ENCODE data around the gene PHF19.
A peak's percentile ranks its signal among the peaks of the same experiment; 100 is the strongest.

The PHF19 gene

DNA sequence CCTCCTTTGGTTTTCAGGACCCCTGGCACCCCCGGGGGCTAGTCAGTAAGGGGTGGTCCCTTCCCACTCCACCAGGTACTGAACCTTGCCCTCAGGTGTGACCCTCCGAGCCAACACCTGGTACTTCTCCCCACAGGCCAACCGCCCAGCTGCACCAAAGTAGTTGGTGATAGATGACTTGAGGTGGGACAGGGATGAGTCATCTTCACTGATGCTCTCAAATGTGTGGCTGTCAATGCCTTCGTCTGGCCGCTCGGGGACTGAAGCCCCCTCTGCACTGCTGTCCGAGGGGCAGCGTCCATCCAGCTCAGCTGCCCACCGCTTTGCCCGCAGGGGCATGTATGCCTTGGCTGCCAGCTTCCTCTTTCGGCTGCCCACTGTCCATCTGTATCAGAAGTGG lies 19.1 kb downstream of the PHF19 start:
- no peak overlapping the region for H3K27ac ChIP-seq
- no peak overlapping the region for H3K4me3 ChIP-seq
- no peak for DNase-seq (ENCODE audit: low spot score)
- TF ChIP-seq CTCF (IDR thresholded peaks at IDR 0.05) = no peak

DNA sequence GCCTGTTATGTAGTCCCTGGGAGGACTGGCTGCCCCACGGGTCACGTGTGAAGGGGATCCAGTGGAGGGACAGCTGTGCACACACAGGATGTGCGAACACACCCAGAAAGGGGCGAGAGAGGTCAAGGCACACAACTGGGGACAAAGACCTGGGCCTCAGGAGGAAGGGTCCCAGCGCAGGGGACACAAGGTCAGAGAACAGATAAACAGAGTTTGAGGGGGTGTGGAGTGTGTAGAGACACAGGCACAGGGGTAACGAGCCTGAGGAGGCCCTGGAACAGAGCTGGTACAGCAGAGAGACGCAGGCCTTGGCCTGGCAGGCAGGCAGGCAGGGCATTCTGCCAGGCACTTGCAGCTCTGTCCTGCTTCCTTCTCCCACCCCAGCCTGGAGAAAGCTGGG lies 19.5 kb downstream of the PHF19 start:
- TF ChIP-seq CTCF (IDR thresholded peaks at IDR 0.05) = no peak
- H3K27ac ChIP-seq = no peak overlapping the region

GRCh38 chr9:120856700-120857099 lies 20.3 kb downstream of the PHF19 start:
- Histone ChIP-seq H3K27ac (peak overlapping the region in 1 of 2 donors; percentile 7), H3K4me3 (no peak overlapping the region)
- no peak for DNase-seq (ENCODE audit: low spot score)
- no peak for TF ChIP-seq CTCF (IDR thresholded peaks at IDR 0.05)

More for the DNA sequence above, 19.5 kb downstream of the PHF19 start:
- no peak overlapping the region for H3K4me3 ChIP-seq
- DNase-seq (ENCODE audit: low spot score) = no peak

DNA sequence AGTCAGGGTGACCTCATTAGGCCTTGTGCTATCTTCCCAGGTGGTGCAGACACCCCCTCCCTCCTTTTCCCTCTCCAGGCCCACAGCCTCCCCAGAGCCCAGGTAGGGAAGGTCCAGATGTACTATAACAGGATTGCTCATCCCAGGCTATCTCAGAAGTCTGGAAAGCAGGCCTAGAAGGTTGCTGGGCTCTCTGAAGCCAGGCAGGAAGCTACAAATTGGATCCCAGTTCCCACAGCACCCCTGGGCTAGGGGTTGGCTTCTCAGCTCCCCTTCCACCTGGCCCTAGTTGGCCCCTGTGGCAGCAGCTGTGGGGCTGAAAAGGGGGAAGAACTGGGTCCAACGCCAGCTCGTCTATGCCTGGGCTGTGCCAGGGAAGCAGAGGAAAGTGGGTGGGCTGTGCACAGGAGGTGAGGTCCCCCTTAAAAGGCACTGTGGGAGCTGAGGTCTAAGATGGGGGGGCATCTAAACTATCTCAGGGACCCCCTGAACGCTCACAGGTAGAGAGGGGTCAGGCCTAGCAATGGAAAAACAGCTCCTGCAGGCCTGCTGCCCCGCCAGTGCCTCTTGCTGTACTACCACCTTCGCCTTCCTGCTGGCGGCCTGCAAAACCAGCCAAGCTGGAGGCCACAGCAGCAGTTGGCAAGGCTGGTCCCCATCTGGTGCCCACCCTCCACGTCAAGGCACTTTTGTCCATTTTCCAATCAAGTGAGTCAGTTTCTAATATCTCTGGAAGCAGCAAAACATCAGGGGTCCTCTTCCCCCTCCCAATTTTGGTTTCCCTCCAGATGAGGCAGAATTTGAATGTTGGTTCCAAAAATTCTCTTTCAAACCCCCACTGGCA lies 20.9 kb downstream of the PHF19 start:
- no peak overlapping the region for H3K4me3 ChIP-seq
- no peak for TF ChIP-seq CTCF (IDR thresholded peaks at IDR 0.05)
- peak overlapping the region in 1 of 2 donors; percentile 16 for H3K27ac ChIP-seq
- no peak for DNase-seq (ENCODE audit: low spot score)

- Histone ChIP-seq H3K27ac (no peak overlapping the region), H3K4me3 (no peak overlapping the region)
- no peak for TF ChIP-seq CTCF (IDR thresholded peaks at IDR 0.05)
- DNase-seq (ENCODE audit: low spot score) = no peak
Observed at GRCh38 chr9:120854596-120855327, 22.2 kb downstream of the PHF19 start.

DNA sequence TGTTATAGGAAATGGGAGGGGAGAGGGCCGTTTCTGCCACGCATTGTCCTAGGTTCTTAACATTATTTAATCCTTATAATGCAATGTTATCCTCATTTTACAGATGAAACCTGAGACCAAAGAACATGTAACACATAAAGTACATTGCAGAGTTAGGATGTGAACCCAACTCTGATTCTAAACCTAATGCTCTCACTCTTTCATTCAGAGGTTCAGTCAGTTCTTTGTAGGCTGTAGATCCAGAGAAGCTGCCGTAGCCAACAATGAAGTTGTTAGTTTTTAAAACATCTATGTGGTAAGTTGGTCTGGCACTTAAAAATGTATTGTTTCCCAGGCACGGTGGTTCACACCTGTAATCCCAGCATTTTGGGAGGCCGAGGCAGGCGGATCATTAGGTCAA lies 23.8 kb downstream of the PHF19 start:
- no peak for TF ChIP-seq CTCF (IDR thresholded peaks at IDR 0.05)
- H3K27ac ChIP-seq = no peak overlapping the region
- DNase-seq (ENCODE audit: low spot score) = no peak
- no peak overlapping the region for H3K4me3 ChIP-seq

Data from coronary artery (tissue), 2 donors.